ELF-1 (cell line): ENCODE measurements around the gene CD44.

Experiments used
- DNase-seq: peaks from one replicate; pipeline ENCODE4 v3.0.0-alpha.2; 2016; ENCODE audit warnings: low read depth, low spot score

The CD44 gene

GRCh38 chr11:35177370-35177769 is 38.4 kb downstream of the CD44 start:
- DNase-seq = no peak

GRCh38 chr11:35178067-35178805 is 39.3 kb downstream of the CD44 start:
- no peak for DNase-seq

DNA sequence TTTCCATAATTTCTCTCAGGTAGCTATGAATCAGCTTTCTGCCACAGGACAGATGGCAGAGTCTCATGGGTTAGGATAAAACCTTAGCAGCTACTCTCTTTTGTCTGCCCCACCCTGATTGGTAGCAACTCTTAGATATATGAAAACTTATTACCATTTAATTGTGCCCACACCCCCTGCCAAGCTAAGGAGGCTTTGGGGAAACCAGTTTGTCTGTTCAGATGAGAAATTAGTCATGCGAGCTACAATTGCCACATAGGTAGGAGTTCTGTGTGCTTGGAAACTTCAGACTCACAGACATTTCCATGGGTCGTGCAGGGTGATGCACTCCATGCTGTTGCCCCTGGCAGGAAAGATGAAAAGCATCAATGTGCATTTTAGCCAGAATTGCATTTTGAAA is 39.9 kb downstream of the CD44 start:
- no peak for DNase-seq

- no peak for DNase-seq
These were observed 40.6 kb downstream of the CD44 start for GRCh38 chr11:35179466-35180135.

DNA sequence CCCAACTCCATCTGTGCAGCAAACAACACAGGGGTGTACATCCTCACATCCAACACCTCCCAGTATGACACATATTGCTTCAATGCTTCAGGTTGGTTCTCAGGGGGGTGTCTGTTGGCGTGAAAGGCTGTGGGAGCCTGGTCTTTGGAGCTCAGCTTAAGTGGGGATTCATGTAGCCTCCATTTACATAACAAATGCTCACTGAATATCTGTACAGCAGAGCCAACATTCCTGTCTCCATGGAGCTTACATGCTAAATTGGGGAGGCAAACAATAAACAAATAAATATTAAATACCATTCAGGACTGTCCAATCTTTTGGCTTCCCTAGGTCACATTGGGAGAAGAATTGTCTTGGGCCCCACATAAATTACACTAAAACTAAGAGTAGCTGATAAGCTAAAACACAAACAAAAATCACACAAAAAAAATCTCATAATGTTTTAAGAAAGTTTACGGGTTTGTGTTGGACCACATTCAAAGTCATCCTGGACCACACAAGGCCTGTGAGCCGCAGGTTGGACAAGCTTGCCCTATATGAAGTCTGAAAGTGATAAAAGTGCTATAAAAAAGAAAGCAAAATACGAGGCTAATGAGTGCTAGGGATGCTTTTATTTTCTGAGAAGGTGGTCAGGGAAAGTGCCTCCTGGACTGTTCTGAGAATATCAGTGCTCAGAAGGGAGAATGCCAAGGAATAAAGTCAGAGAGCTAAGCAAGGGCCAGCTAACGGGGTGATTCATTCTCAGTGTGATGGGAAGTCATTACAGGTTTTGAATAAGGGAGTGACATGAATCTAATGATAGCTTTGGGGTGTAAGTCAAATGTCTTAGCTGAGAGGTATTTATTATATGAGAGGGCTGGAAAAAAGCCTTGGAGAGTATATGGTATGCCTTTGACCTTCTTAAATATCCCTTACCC is 41.6 kb downstream of the CD44 start:
- DNase-seq = peak; percentile 15

DNA sequence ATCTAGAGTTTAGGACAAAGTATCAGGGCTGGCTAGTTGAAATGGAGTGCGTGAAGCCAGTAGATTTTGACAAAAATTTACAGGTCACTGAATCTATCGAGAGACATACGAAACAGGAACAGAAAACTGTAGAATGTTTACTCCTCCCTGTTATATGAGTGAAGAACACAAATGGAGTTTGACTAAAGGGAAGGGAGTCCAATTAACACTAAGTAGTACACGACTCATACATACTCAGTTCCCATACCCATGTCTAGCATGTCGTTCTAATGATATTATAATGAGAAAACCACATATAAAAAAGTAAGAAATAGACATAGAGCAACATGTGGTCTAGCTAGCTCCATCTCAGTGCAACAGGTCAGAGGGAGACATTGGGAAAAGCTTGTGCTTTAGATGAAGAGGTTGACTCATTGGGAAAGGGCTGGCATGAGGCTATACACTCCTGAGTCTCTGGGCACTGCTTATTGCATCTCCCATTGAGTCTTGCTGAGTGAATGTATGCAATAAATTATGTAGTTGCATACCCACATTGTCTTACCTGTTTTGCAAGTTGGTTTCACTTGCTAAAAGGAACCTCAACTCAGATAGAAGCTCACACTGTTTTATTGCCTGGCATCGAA is 43.5 kb downstream of the CD44 start:
- no peak for DNase-seq

DNA sequence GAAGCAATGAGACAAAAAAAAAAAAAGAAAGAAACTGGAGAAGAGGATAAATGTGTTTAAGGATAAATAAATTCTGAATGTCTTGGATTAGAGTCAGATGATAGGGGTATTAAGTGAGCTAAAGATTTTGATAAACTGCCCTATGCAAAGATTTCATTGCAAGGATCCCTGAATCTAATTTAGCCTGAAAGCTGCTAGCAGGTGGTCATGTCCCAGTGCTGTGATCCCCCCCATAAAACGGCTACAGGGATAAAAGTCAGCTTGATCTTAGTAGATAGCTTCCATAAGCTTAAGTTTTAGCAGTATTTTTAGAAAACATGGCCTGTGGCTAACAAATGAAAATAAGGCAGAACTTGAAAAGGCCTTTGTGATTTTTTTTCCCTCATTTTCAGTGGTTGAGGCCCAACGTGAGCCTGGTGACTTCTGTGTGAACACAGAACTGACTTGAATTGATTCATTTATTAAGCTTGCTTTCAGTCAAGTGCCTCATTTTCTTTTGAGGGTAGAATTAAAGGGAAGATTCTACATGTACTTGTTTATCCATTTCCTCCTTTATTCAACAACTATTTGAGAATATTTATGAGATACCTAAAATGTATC is 44.5 kb downstream of the CD44 start:
- DNase-seq = no peak

DNA sequence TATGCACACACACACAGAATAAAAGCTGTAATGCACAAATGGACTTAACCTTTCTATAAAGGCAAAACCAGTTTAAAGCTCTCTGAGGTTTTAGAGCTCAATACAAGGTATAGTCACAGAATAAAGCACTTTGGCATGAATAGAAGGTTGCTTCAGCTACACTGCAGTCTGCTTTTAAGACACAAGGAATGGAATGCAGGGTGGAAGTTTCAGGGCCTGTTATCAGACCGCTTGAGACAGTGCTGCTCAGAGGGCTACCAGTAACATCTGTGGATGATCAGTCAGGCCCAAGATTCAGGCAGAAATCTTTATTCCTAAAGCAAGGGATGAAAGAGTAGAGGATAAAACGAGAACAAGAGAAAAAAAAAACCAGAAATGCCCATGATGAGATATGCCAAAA is 46.7 kb downstream of the CD44 start:
- DNase-seq = no peak

- DNase-seq = no peak
These were observed 49.0 kb downstream of the CD44 start for GRCh38 chr11:35187996-35188395.

DNA sequence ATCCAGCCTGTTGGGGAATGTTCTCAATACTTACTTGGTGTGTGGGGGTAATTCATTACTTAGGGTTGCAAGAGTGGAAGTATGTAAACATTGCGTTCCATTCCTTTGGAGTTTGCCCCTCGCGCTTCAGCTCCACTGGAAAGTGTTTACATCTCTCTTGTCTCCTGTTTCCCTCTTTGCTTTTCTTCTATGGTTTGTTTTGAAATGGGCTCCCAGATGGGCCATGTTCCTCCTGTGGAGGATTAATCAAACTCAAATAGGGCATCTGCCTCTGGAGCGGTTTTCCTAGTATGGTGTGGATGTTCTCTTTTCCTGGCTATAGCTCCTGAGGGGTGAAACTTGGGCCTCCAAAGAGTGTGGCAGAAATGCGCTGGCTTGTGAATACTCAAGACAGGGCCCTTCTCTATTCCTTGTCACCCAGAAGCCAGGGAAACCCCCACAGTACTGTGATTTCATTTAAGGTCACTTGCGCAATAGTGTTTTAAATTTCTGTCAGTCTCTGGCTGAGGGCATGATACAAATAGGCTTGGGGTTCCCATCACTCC is 51.9 kb downstream of the CD44 start:
- no peak for DNase-seq

DNA sequence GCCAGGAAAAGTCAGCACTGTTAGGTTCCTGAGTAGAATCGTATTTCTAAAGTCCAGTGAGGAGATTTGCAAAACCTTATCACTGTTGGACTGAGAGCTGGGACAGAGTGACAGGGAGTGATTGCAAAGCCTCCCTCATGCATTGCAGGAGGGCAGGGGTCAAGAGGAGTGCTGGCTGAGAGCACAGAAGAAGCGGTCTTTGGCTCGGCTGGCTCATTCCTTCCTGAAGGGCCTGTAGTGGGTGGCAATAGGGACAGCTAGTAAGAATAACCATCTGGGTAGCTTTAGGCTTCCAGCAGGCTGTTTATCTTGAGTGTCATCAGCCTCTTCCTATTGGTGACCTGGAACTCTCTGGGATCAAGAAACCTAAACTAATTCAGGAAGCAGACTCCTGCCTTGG is 53.4 kb downstream of the CD44 start:
- DNase-seq = peak; percentile 40

- no peak for DNase-seq
These were observed 54.8 kb downstream of the CD44 start for GRCh38 chr11:35193767-35194166.

DNA sequence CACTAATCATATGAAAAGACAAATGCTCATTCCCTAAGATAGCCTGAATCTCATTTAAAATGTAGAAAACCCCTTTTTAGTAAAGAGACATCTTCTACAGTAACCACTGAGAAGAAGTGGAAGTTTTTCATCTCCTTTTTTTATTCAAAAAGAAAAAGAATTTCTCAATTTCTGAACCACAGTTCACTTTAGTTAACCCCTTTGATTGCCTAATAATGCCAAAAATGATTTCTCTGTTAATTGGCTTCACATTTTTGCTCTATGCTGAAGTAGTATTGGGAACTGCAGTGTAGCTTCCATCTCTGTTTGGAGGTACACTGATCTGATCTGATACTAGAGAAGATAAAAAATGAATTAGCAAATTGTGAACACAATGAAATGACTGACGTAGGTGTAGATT is 58.3 kb downstream of the CD44 start:
- DNase-seq = no peak

DNA sequence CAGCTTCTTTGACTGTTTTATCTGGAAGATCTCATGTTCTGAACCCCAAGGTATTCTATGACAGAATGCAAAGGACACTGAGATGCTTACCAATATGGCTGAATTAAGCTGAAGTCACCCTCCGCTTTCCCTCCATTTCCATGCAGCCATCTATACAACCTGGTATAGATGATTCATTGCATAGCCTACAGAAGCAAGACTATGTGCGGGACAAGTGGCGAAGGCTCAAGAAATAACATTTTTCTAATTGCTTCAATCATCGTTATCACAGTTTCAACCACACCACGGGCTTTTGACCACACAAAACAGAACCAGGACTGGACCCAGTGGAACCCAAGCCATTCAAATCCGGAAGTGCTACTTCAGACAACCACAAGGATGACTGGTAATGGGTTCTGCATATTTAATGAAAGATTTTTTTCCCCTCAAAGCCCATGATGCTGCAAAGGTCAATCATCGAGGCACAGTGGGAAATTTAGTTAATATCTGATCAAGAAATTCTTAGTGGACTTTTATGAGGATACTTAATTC is 61.9 kb downstream of the CD44 start:
- DNase-seq = no peak

- DNase-seq = no peak
These were observed 65.6 kb downstream of the CD44 start for GRCh38 chr11:35204614-35205013.

- DNase-seq = no peak
These were observed 67.6 kb downstream of the CD44 start for GRCh38 chr11:35206616-35207015.

GRCh38 chr11:35207471-35208403 is 68.8 kb downstream of the CD44 start:
- no peak for DNase-seq

DNA sequence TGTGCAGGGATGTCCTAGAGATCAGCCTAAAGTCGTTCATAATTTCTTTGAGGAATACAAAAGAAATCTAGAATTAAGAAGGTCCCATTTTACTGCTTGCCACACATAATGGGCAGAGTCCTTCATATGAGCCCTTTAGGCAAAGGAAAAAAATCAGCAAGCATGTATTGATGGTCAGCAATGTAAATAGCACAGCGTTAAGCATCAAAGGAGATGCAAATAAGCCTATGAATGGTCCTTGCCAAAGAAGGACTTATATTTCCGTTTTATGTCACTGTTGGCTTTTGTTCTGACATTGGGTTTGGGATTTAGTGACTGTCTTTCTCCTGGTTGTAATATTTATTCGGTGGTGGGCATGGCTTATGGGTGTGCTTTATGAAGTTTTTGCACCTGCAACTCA is 69.8 kb downstream of the CD44 start:
- DNase-seq = no peak

DNA sequence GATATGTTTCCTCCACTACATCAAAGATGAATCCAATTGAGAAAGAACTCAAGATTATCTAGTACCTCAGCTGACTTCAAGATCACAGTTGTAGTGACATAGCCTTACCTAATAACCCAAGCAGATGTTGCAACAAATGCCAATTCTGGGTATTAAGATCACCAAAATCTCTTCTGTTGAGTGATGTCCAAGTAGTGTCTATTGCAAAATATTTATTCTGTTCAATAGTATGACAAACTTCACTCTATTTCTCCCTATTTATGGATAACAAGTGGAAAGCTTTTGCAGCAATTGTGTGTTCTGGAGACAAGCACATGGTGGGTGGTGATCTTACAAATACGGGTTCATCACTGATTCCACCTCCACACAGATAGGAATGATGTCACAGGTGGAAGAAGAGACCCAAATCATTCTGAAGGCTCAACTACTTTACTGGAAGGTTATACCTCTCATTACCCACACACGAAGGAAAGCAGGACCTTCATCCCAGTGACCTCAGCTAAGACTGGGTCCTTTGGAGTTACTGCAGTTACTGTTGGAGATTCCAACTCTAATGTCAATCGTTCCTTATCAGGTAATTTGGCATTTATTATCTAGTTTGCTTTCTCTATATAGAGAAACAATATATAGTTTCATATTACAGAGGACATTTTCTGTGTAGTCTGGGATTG is 72.0 kb downstream of the CD44 start:
- no peak for DNase-seq
